Prostate gland (tissue), 2 donors: Measurements from ENCODE around the gene THSD4.

Source experiments
- POLR2A ChIP-seq: fragments of 450-650 bp; IDR thresholded peaks from one replicate; pipeline ENCODE4 v1.6.1; 2016; ENCODE audit warnings: antibody characterized with exemption, mild to moderate bottlenecking
- POLR2AphosphoS5 ChIP-seq: sonication (generic); formaldehyde crosslinking; IDR thresholded peaks from one replicate; pipeline ENCODE4 v1.6.1; 2017; ENCODE audit warnings: antibody characterized with exemption
- TF ChIP-seq, protein P1 (sequence below), 4 experiments: fragments of 200-600 bp in 2 of 4; fragments of 450-650 bp in 2 of 4; sonication (generic) in 2 of 4; IDR thresholded peaks; 1 replicate in 3 of 4; 2 replicates in 1 of 4; pipeline ENCODE4 v1.5.1; 2016 to 2019; ENCODE audit warnings: antibody characterized with exemption in 4 of 4, mild to moderate bottlenecking in 2 of 4, moderate library complexity in 2 of 4

- TF ChIP-seq POLR2A (no peak), POLR2AphosphoS5 (no peak)
- TF ChIP-seq, protein P1, sequence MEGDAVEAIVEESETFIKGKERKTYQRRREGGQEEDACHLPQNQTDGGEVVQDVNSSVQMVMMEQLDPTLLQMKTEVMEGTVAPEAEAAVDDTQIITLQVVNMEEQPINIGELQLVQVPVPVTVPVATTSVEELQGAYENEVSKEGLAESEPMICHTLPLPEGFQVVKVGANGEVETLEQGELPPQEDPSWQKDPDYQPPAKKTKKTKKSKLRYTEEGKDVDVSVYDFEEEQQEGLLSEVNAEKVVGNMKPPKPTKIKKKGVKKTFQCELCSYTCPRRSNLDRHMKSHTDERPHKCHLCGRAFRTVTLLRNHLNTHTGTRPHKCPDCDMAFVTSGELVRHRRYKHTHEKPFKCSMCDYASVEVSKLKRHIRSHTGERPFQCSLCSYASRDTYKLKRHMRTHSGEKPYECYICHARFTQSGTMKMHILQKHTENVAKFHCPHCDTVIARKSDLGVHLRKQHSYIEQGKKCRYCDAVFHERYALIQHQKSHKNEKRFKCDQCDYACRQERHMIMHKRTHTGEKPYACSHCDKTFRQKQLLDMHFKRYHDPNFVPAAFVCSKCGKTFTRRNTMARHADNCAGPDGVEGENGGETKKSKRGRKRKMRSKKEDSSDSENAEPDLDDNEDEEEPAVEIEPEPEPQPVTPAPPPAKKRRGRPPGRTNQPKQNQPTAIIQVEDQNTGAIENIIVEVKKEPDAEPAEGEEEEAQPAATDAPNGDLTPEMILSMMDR (IDR thresholded peaks at IDR 0.05): no peak
Observed at GRCh38 chr15:71088683-71089082, 26.6 kb upstream of the THSD4 start.
